Neural cell (in vitro differentiated cells): ENCODE measurements around the gene URI1. TPM values are rescaled to one million over a fixed set of nuclear protein-coding genes. Genes with fewer than 3 reads are reported as not detected.

Experiments
- H2AFZ ChIP-seq: fragments of 200-600, 300-800 bp; sonication (generic), shearing (Covaris generic); 2 replicates; pipeline ENCODE4 v1.6.0; 2014; ENCODE audit warnings: low read depth, mild to moderate bottlenecking, antibody characterized with exemption, low read length, moderate library complexity
- H3F3A ChIP-seq: fragments of 200-600 bp; shearing (Covaris generic); 2 replicates; pipeline ENCODE4 v1.6.1; 2016; ENCODE audit warnings: mild to moderate bottlenecking, moderate library complexity, mixed read lengths, antibody characterized with exemption, low read length; ENCODE audit not compliant: insufficient read depth, poor library complexity, severe bottlenecking
- H3K27ac ChIP-seq: fragments of 200-600, 300-800 bp; sonication (generic), shearing (Covaris generic); 2 replicates; pipeline ENCODE4 v1.5.1; 2014; ENCODE audit warnings: mild to moderate bottlenecking, low read length, moderate library complexity
- H3K27me3 ChIP-seq: fragments of 300-800, 200-600 bp; sonication (generic), shearing (Covaris generic); 2 replicates; pipeline ENCODE4 v1.6.0; 2014; ENCODE audit warnings: mild to moderate bottlenecking, low read depth, low read length, moderate library complexity; ENCODE audit not compliant: insufficient read depth
- H3K36me3 ChIP-seq: fragments of 300-800, 200-600 bp; sonication (generic), shearing (Covaris generic); 2 replicates; pipeline ENCODE4 v1.5.1; 2014; ENCODE audit warnings: mild to moderate bottlenecking, antibody characterized with exemption, low read length, moderate library complexity; ENCODE audit not compliant: insufficient read depth
- H3K4me2 ChIP-seq: fragments of 300-800, 200-600 bp; sonication (generic), shearing (Covaris generic); 2 replicates; pipeline ENCODE4 v1.6.0; 2014; ENCODE audit warnings: mild to moderate bottlenecking, low read length
- H3K4me3 ChIP-seq: fragments of 300-800, 200-600 bp; sonication (generic), shearing (Covaris generic); 2 replicates; pipeline ENCODE4 v1.5.1; 2014; ENCODE audit warnings: mild to moderate bottlenecking, low read length, moderate library complexity
- H3K79me2 ChIP-seq: fragments of 200-600 bp; shearing (Covaris generic); replicated peaks from 2 replicates; pipeline ENCODE4 v1.6.0; 2014; ENCODE audit warnings: mild to moderate bottlenecking, low read length, moderate library complexity; ENCODE audit not compliant: insufficient read depth
- H3K9ac ChIP-seq: fragments of 300-800, 200-600 bp; sonication (generic), shearing (Covaris generic); 2 replicates; pipeline ENCODE4 v1.6.1; 2016; ENCODE audit warnings: mild to moderate bottlenecking, low read length, mixed read lengths
- H3K9me2 ChIP-seq: fragments of 200-600 bp; shearing (Covaris generic); 2 replicates; pipeline ENCODE4 v1.6.1; 2016; ENCODE audit warnings: mild to moderate bottlenecking, low read length, mixed read lengths; ENCODE audit not compliant: insufficient read depth
- H3K9me3 ChIP-seq: fragments of 200-600, 300-800 bp; sonication (generic), shearing (Covaris generic); 2 replicates; pipeline ENCODE4 v1.6.1; 2016; ENCODE audit warnings: mild to moderate bottlenecking, mixed run types, low read length, moderate library complexity, mixed read lengths
- H4K20me1 ChIP-seq: fragments of 200-600 bp; shearing (Covaris generic); 2 replicates; pipeline ENCODE4 v1.6.1; 2016; ENCODE audit warnings: mild to moderate bottlenecking, mixed run types; ENCODE audit not compliant: insufficient read depth
- CTCF ChIP-seq: fragments of 450-650 bp; IDR thresholded peaks from 2 replicates; pipeline ENCODE4 v1.5.1; 2014; ENCODE audit warnings: antibody characterized with exemption, mild to moderate bottlenecking, moderate library complexity; ENCODE audit not compliant: poor library complexity, severe bottlenecking
- EP300 ChIP-seq: fragments of 450-650 bp; conservative IDR thresholded peaks from 2 replicates; pipeline ENCODE4 v1.6.1; 2014; ENCODE audit warnings: antibody characterized with exemption, mild to moderate bottlenecking, moderate library complexity; ENCODE audit not compliant: poor library complexity, severe bottlenecking
- EZH2 ChIP-seq: fragments of 200-600, 300-800 bp; shearing (Covaris generic), sonication (generic); IDR thresholded peaks from 2 replicates; pipeline ENCODE4 v1.6.1; 2014; ENCODE audit warnings: antibody characterized with exemption, low read length, borderline replicate concordance, mild to moderate bottlenecking; ENCODE audit not compliant: insufficient read depth, poor library complexity, severe bottlenecking
- MXI1 ChIP-seq: fragments of 450-650 bp; conservative IDR thresholded peaks from 2 replicates; pipeline ENCODE4 v1.6.1; 2014; ENCODE audit warnings: antibody characterized with exemption, mild to moderate bottlenecking; ENCODE audit not compliant: poor library complexity, severe bottlenecking
- POLR2AphosphoS5 ChIP-seq: IDR thresholded peaks from 2 replicates; pipeline ENCODE4 v1.6.1; 2012
- RAD21 ChIP-seq: fragments of 450-650 bp; conservative IDR thresholded peaks from 2 replicates; pipeline ENCODE4 v1.6.1; 2014; ENCODE audit warnings: antibody characterized with exemption, mild to moderate bottlenecking, moderate library complexity
- REST ChIP-seq: IDR thresholded peaks from 2 replicates; pipeline ENCODE4 v1.6.1; 2012; ENCODE audit warnings: borderline replicate concordance
- SMC3 ChIP-seq: fragments of 450-650 bp; conservative IDR thresholded peaks from 2 replicates; pipeline ENCODE4 v1.6.1; 2014; ENCODE audit warnings: antibody characterized with exemption, mild to moderate bottlenecking, moderate library complexity; ENCODE audit not compliant: poor library complexity
- TAF1 ChIP-seq: IDR thresholded peaks from 2 replicates; pipeline ENCODE4 v1.6.1; 2012; ENCODE audit warnings: low read depth
- polyA plus RNA-seq: library from polyadenylated mRNA; depleted of rRNA; stranded (reverse); fragments of >200 nt; gene quantifications from 2 replicates; pipeline ENCODE4 v1.2.3, GENCODE V29; 2014

The URI1 gene
- polyA plus RNA-seq, 1 donor from 2014 or later: 55.4 TPM

- Histone ChIP-seq H3K79me2 (peaks cover 37% of the 10 kb centered on the region), H3K36me3 (no peaks in the 10 kb centered on the region), H3F3A (no peaks in the 10 kb centered on the region), H2AFZ (no peak overlapping the region), H3K9ac (no peak overlapping the region), H3K9me2 (no peaks in the 10 kb centered on the region), H4K20me1 (no peaks in the 10 kb centered on the region), H3K4me3 (no peak overlapping the region), H3K9me3 (no peaks in the 10 kb centered on the region), H3K27me3 (no peaks in the 10 kb centered on the region), H3K4me2 (no peak overlapping the region), H3K27ac (no peak overlapping the region)
- TF ChIP-seq POLR2AphosphoS5 (no peak), RAD21 (no peak), CTCF (no peak), SMC3 (no peak), EP300 (no peak), TAF1 (no peak), REST (no peak), MXI1 (no peak)
Observed at GRCh38 chr19:29976151-29976943, 34.3 kb downstream of the URI1 start.

- H3K27me3 ChIP-seq: no peaks in the 10 kb centered on the region
- no peak overlapping the region for H3K27ac ChIP-seq
- no peak overlapping the region for H3K4me3 ChIP-seq
- TF ChIP-seq EZH2 (no peak), POLR2AphosphoS5 (no peak), REST (no peak), MXI1 (no peak), CTCF (no peak), RAD21 (no peak), TAF1 (no peak), SMC3 (no peak), EP300 (no peak)
- H3K9me2 ChIP-seq: no peaks in the 10 kb centered on the region
- H3K4me2 ChIP-seq: no peak overlapping the region
- H3K9ac ChIP-seq: no peak overlapping the region
- no peaks in the 10 kb centered on the region for H3K36me3 ChIP-seq
- H3K79me2 ChIP-seq: peaks cover 33% of the 10 kb centered on the region
- no peaks in the 10 kb centered on the region for H3K9me3 ChIP-seq
- no peaks in the 10 kb centered on the region for H3F3A ChIP-seq
- no peaks in the 10 kb centered on the region for H4K20me1 ChIP-seq
- H2AFZ ChIP-seq: no peak overlapping the region
Observed at GRCh38 chr19:29978080-29978479, 36.0 kb downstream of the URI1 start.
